Ureter (tissue), 1 donor: ENCODE results near the gene PDLIM5. TPM values are rescaled to one million over a fixed set of nuclear protein-coding genes. Genes with fewer than 3 reads are reported as not detected.
"Not testable (repeated sequence)": the region's sequence is repeated elsewhere in the genome, so short reads cannot be mapped to it uniquely, and the experiment has no call there.

Source experiments
- DNase-seq: peaks from one replicate; pipeline ENCODE4 v3.0.0-alpha.2; 2020; ENCODE audit warnings: low spot score
- total RNA-seq: library from RNA; stranded (reverse); gene quantifications from one replicate; pipeline ENCODE4 v1.2.4, GENCODE V29; 2023
- donor health status: DM: yes; HTN: yes; CAD: no.

PDLIM5 gene
- 210 TPM for total RNA-seq

GRCh38 chr4:94451695-94452475, at the start of gene PDLIM5:
Gene PDLIM5 (plus strand): TSS chr4:94451942. CDS start chr4:94455289, 3,347 bp downstream.
- DNase-seq: peak; percentile 92

- not testable (repeated sequence) for DNase-seq
Measured at GRCh38 chr4:94402439-94402838, 49.3 kb upstream of the PDLIM5 start.

GRCh38 chr4:94403751-94404150, 48.0 kb upstream of the PDLIM5 start:
- no peak for DNase-seq

GRCh38 chr4:94406668-94407437, 44.9 kb upstream of the PDLIM5 start:
- peak; percentile 81 for DNase-seq

- no peak for DNase-seq
Measured at GRCh38 chr4:94407846-94408245, 43.9 kb upstream of the PDLIM5 start.

GRCh38 chr4:94408549-94409374, 43.0 kb upstream of the PDLIM5 start:
- DNase-seq: no peak

GRCh38 chr4:94409375-94409679, 42.4 kb upstream of the PDLIM5 start:
- DNase-seq: no peak

- no peak for DNase-seq
Measured at GRCh38 chr4:94409962-94410361, 41.8 kb upstream of the PDLIM5 start.

- DNase-seq: peak; percentile 63
Measured at GRCh38 chr4:94410678-94411206, 41.0 kb upstream of the PDLIM5 start.

GRCh38 chr4:94411296-94411695, 40.4 kb upstream of the PDLIM5 start:
- DNase-seq: no peak

- no peak for DNase-seq
Measured at GRCh38 chr4:94412019-94412657, 39.6 kb upstream of the PDLIM5 start.

GRCh38 chr4:94412658-94413038, 39.1 kb upstream of the PDLIM5 start:
- no peak for DNase-seq

GRCh38 chr4:94413085-94413840, 38.5 kb upstream of the PDLIM5 start:
- no peak for DNase-seq

- no peak for DNase-seq
Measured at GRCh38 chr4:94414907-94415306, 36.8 kb upstream of the PDLIM5 start.

GRCh38 chr4:94415448-94415847, 36.3 kb upstream of the PDLIM5 start:
- DNase-seq: no peak

- DNase-seq: no peak
Measured at GRCh38 chr4:94416335-94416734, 35.4 kb upstream of the PDLIM5 start.

GRCh38 chr4:94416981-94417380, 34.8 kb upstream of the PDLIM5 start:
- no peak for DNase-seq

GRCh38 chr4:94419549-94419948, 32.2 kb upstream of the PDLIM5 start:
- DNase-seq: no peak

- no peak for DNase-seq
Measured at GRCh38 chr4:94419956-94420355, 31.8 kb upstream of the PDLIM5 start.

- no peak for DNase-seq
Measured at GRCh38 chr4:94420356-94420755, 31.4 kb upstream of the PDLIM5 start.

GRCh38 chr4:94426783-94427182, 25.0 kb upstream of the PDLIM5 start:
- no peak for DNase-seq
